HCT116 (cell line): ENCODE measurements around the gene C15orf61. TPM values are rescaled to one million over a fixed set of nuclear protein-coding genes. Genes with fewer than 3 reads are reported as not detected.

Experiments used
- ATAC-seq: fragments of 200-7000 bp; cut with Tn5 transposase; 2 replicates; pipeline ENCODE4 v1.9.1; 2020; ENCODE audit warnings: mild to moderate bottlenecking, moderate library complexity
- BruUV-seq: library from RNA; stranded (reverse); fragments of 400-500 nt; replicated peaks from 2 replicates; lab custom pipeline; 2021; lab: Mats Ljungman, UMichigan
- CTCF ChIA-PET: fragments of 300-600 bp; sonication (Branson Sonifier 250); formaldehyde crosslinking; loops from one replicate; lab custom pipeline; 2021; ENCODE audit warnings: antibody characterized with exemption; lab: Charles Lee
- POLR2A ChIA-PET: fragments of 300-600, 350-600 bp; sonication (Branson Sonifier 250); formaldehyde crosslinking; loops from one replicate; lab custom pipeline; 2021; ENCODE audit warnings: antibody characterized with exemption; lab: Charles Lee
- RAD21 ChIA-PET, 2 experiments: fragments of 300-600 bp; sonication (Branson Sonifier 250); formaldehyde crosslinking; loops; one replicate each; lab custom pipeline; 2023; ENCODE audit warnings: low total read pairs in 2 of 2; ENCODE audit not compliant: uncharacterized antibody in 2 of 2, unreplicated experiment in 2 of 2, low non-redundant PET in 1 of 2; lab: Charles Lee
- DNase-seq: peaks from one replicate; pipeline ENCODE4 v3.0.0-alpha.2; 2010; ENCODE audit warnings: low read depth, low spot score
- H2AFZ ChIP-seq: fragments of 200-600 bp; shearing (Covaris generic), sonication (generic); 2 replicates; pipeline ENCODE4 v1.6.1; 2017; ENCODE audit warnings: low read depth, mixed run types, mixed read lengths, antibody characterized with exemption, low read length; ENCODE audit not compliant: poor library complexity, severe bottlenecking
- H3K27ac ChIP-seq: 2 replicates; pipeline ENCODE4 v1.5.1; 2012; ENCODE audit warnings: low read depth, low read length
- H3K27me3 ChIP-seq: fragments of 200-600 bp; sonication (generic); 2 replicates; pipeline ENCODE4 v1.6.1; 2016; ENCODE audit warnings: mixed run types, low read length, mixed read lengths; ENCODE audit not compliant: insufficient read depth
- H3K36me3 ChIP-seq, 2 experiments: fragments of 200-500 bp in 1 of 2; fragments of 200-600 bp in 1 of 2; sonication (Bioruptor generic) in 1 of 2; sonication (generic) in 1 of 2; 2 replicates each; pipeline versions ENCODE4 v1.5.1 to v1.6.1; 2014 to 2016; ENCODE audit warnings: low read length in 2 of 2, inconsistent platforms in 1 of 2, mixed read lengths in 1 of 2, mixed run types in 1 of 2; ENCODE audit not compliant: insufficient read depth in 2 of 2, control insufficient read depth in 1 of 2
- H3K4me1 ChIP-seq, 2 experiments: fragments of 200-600 bp in 1 of 2; sonication (generic) in 1 of 2; 2 replicates each; pipeline versions ENCODE4 v1.5.1 to v1.6.1; 2012 to 2017; ENCODE audit warnings: low read length in 2 of 2, inconsistent platforms in 1 of 2, mild to moderate bottlenecking in 1 of 2, mixed read lengths in 1 of 2, mixed run types in 1 of 2, moderate library complexity in 1 of 2; ENCODE audit not compliant: insufficient read depth in 2 of 2, control insufficient read depth in 1 of 2
- H3K4me2 ChIP-seq: fragments of 200-600 bp; sonication (generic); 2 replicates; pipeline ENCODE4 v1.6.1; 2017; ENCODE audit warnings: mixed run types, low read length, mixed read lengths
- H3K4me3 ChIP-seq, 2 experiments: fragments of 200-600 bp in 1 of 2; sonication (generic) in 1 of 2; replicated peaks in 1 of 2; 2 replicates each; pipeline ENCODE4 v1.5.1; 2011 to 2016; ENCODE audit warnings: low read length in 2 of 2, control low read depth in 1 of 2, low read depth in 1 of 2, mild to moderate bottlenecking in 1 of 2, mixed read lengths in 1 of 2, mixed run types in 1 of 2
- H3K79me2 ChIP-seq: fragments of 200-600 bp; sonication (generic); 2 replicates; pipeline ENCODE4 v1.6.1; 2017; ENCODE audit warnings: mild to moderate bottlenecking, mixed run types, low read length, moderate library complexity, mixed read lengths; ENCODE audit not compliant: insufficient read depth
- H3K9ac ChIP-seq: fragments of 200-600 bp; sonication (generic); 2 replicates; pipeline ENCODE4 v1.6.1; 2016; ENCODE audit warnings: low read length, mixed read lengths
- H3K9me2 ChIP-seq: fragments of 200-600 bp; sonication (generic), shearing (Covaris generic); 2 replicates; pipeline ENCODE4 v1.6.1; 2017; ENCODE audit warnings: mixed run types, mild to moderate bottlenecking, moderate library complexity; ENCODE audit not compliant: insufficient read depth
- H3K9me3 ChIP-seq, 2 experiments: fragments of 200-500 bp in 1 of 2; fragments of 200-600 bp in 1 of 2; sonication (Bioruptor generic) in 1 of 2; sonication (generic) in 1 of 2; 2 replicates each; pipeline ENCODE4 v1.6.1; 2014 to 2017; ENCODE audit warnings: low read length in 2 of 2, mixed read lengths in 2 of 2, inconsistent platforms in 1 of 2, low read depth in 1 of 2, mild to moderate bottlenecking in 1 of 2, mixed run types in 1 of 2, moderate library complexity in 1 of 2; ENCODE audit not compliant: control insufficient read depth in 1 of 2, insufficient read depth in 1 of 2
- H4K20me1 ChIP-seq: fragments of 200-600 bp; sonication (generic), shearing (Covaris generic); 2 replicates; pipeline ENCODE4 v1.6.1; 2017; ENCODE audit warnings: mixed run types, mild to moderate bottlenecking, moderate library complexity; ENCODE audit not compliant: insufficient read depth
- CBX3 ChIP-seq: IDR thresholded peaks from 2 replicates; pipeline ENCODE4 v1.6.1; 2012; ENCODE audit warnings: low read depth
- CEBPB ChIP-seq: IDR thresholded peaks from 2 replicates; pipeline ENCODE4 v1.6.1; 2012; ENCODE audit warnings: low read depth
- CTCF ChIP-seq, 3 experiments: fragments of 200-600 bp in 1 of 3; sonication (generic) in 1 of 3; IDR thresholded peaks in 2 of 3; conservative IDR thresholded peaks in 1 of 3; 2 replicates each; pipeline ENCODE4 v1.5.1; 2012 to 2017; ENCODE audit warnings: low read depth in 2 of 3, low read length in 2 of 3, antibody characterized with exemption in 1 of 3, borderline replicate concordance in 1 of 3, control low read depth in 1 of 3, mild to moderate bottlenecking in 1 of 3, mixed read lengths in 1 of 3, mixed run types in 1 of 3, moderate library complexity in 1 of 3; ENCODE audit not compliant: insufficient read depth in 1 of 3
- ELF1 ChIP-seq: IDR thresholded peaks from 2 replicates; pipeline ENCODE4 v1.6.1; 2012; ENCODE audit warnings: low read depth, borderline replicate concordance
- EZH2 ChIP-seq: fragments of 200-600 bp; sonication (generic); IDR thresholded peaks from 2 replicates; pipeline ENCODE4 v1.6.1; 2017; ENCODE audit warnings: antibody characterized with exemption, mixed run types
- EZH2phosphoT487 ChIP-seq: fragments of 200-600 bp; IDR thresholded peaks from 2 replicates; pipeline ENCODE4 v1.6.1; 2018; ENCODE audit warnings: antibody characterized with exemption, borderline replicate concordance
- JUND ChIP-seq: IDR thresholded peaks from 2 replicates; pipeline ENCODE4 v1.6.1; 2012
- MAX ChIP-seq: IDR thresholded peaks from 2 replicates; pipeline ENCODE4 v1.6.1; 2012
- POLR2A ChIP-seq: IDR thresholded peaks from 2 replicates; pipeline ENCODE4 v1.7.0; 2011; ENCODE audit warnings: borderline replicate concordance; ENCODE audit not compliant: insufficient read depth, insufficient read length; ENCODE audit errors: extremely low read depth
- RAD21 ChIP-seq: IDR thresholded peaks from 2 replicates; pipeline ENCODE4 v1.6.1; 2012; ENCODE audit warnings: low read depth, mild to moderate bottlenecking
- SIN3A ChIP-seq: IDR thresholded peaks from 2 replicates; pipeline ENCODE4 v1.6.1; 2012; ENCODE audit warnings: low read depth
- SP1 ChIP-seq: IDR thresholded peaks from 2 replicates; pipeline ENCODE4 v1.6.1; 2012; ENCODE audit warnings: low read depth
- TCF7L2 ChIP-seq: IDR thresholded peaks from 2 replicates; pipeline ENCODE4 v1.7.0; 2011; ENCODE audit warnings: borderline replicate concordance, inconsistent platforms; ENCODE audit not compliant: insufficient read depth, insufficient read length; ENCODE audit errors: extremely low read depth
- YY1 ChIP-seq: IDR thresholded peaks from 2 replicates; pipeline ENCODE4 v1.6.1; 2011; ENCODE audit warnings: low read length, low read depth, moderate library complexity, mild to moderate bottlenecking; ENCODE audit not compliant: insufficient replicate concordance; ENCODE audit errors: extremely low read depth
- ZFX ChIP-seq: fragments of 450-650 bp; IDR thresholded peaks from 2 replicates; pipeline ENCODE4 v1.6.1; 2017
- ZNF274 ChIP-seq: fragments of 200-500 bp; sonication (Bioruptor generic); IDR thresholded peaks from 2 replicates; pipeline ENCODE4 v1.6.1; 2014; ENCODE audit warnings: mild to moderate bottlenecking, low read depth, low read length, inconsistent platforms
- intact Hi-C: fragments of 100-400 bp; cut with micrococcal nuclease; formaldehyde crosslinking; loops from 2 replicates; pipeline ENCODE4 v1.10.0; 2022
- total RNA-seq: library from RNA; stranded (reverse); gene quantifications from one replicate; pipeline ENCODE4 v1.2.1, GENCODE V29; 2021; ENCODE audit not compliant: unreplicated experiment

C15orf61 gene
- total RNA-seq, 1 experiment from 2014 or later, result 9.9 TPM

GRCh38 chr15:67560320-67560719, 39.4 kb downstream of the C15orf61 start:
- Histone ChIP-seq H3K79me2 (no peaks in the 10 kb centered on the region), H3K9me3 (no peaks in the 10 kb centered on the region; a peak in 1 of 4 replicates), H3K36me3 (peaks cover 0 to 7% of the 10 kb centered on the region in 2 experiments; a peak in 1 of 4 replicates), H3K4me3 (no peak overlapping the region), H4K20me1 (no peaks in the 10 kb centered on the region), H3K9ac (no peak overlapping the region), H2AFZ (no peak overlapping the region), H3K4me1 (no peaks in the 10 kb centered on the region), H3K27me3 (no peaks in the 10 kb centered on the region), H3K27ac (no peak overlapping the region), H3K4me2 (no peak overlapping the region), H3K9me2 (no peaks in the 10 kb centered on the region)
- intact Hi-C loops, result no loop called here
- no peak for ATAC-seq
- CTCF ChIA-PET, result no interaction called here
- BruUV-seq, result no TSS peak
- TF ChIP-seq ZFX (no peak), CTCF (IDR thresholded peaks at IDR 0.05 in 2 of 3, conservative IDR thresholded peaks at IDR 0.05 in 1 of 3; ENCODE audit: borderline replicate concordance in 1 of 3, insufficient read depth in 1 of 3, low read depth in 2 of 3, low read length in 2 of 3) (no peak), TCF7L2 (no peak), ZNF274 (no peak), EZH2phosphoT487 (no peak), EZH2 (no peak)
- no peak for DNase-seq
- RAD21 ChIA-PET, result no interaction called here
- POLR2A ChIA-PET, result no interaction called here

- no peaks in the 10 kb centered on the region for H3K9me2 ChIP-seq
- H3K27me3 ChIP-seq, result no peaks in the 10 kb centered on the region
- no peak overlapping the region for H2AFZ ChIP-seq
- H3K4me2 ChIP-seq, result no peak overlapping the region
- H3K27ac ChIP-seq, result no peak overlapping the region
- H4K20me1 ChIP-seq, result no peaks in the 10 kb centered on the region
- no peaks in the 10 kb centered on the region for H3K4me1 ChIP-seq
- H3K4me3 ChIP-seq, result no peak overlapping the region
- ATAC-seq (no peak), DNase-seq (no peak)
- CTCF ChIA-PET, result no interaction called here
- no peaks in the 10 kb centered on the region for H3K79me2 ChIP-seq
- BruUV-seq, result no TSS peak
- no peak for TF ChIP-seq CEBPB
- TF ChIP-seq RAD21, result no peak
- TF ChIP-seq SIN3A, result no peak
- no peak for TF ChIP-seq ZFX
- no peak for TF ChIP-seq ELF1
- TF ChIP-seq SP1, result no peak
- TF ChIP-seq JUND, result no peak
- TF ChIP-seq POLR2A, result no peak
- no peak for TF ChIP-seq YY1
- no peak for TF ChIP-seq TCF7L2
- no peak for TF ChIP-seq MAX
- no peak for TF ChIP-seq CBX3
- RAD21 ChIA-PET, result no interaction called here
- H3K9ac ChIP-seq, result no peak overlapping the region
- no peaks in the 10 kb centered on the region; a peak in 1 of 4 replicates for H3K9me3 ChIP-seq
- H3K36me3 ChIP-seq, result peaks cover 0 to 7% of the 10 kb centered on the region in 2 experiments; a peak in 1 of 4 replicates
- intact Hi-C loops, result no loop called here
- POLR2A ChIA-PET, result no interaction called here
Measured at GRCh38 chr15:67563092-67563491, 42.2 kb downstream of the C15orf61 start.
